ENCODE measurements around the gene EPAS1. TPM values are rescaled to one million over a fixed set of nuclear protein-coding genes. Genes with fewer than 3 reads are reported as not detected.

EPAS1 gene
- polyA plus RNA-seq, 2 of the 4 experiments (the other 2 are of a cell fraction) = 128 to 143 TPM

DNA sequence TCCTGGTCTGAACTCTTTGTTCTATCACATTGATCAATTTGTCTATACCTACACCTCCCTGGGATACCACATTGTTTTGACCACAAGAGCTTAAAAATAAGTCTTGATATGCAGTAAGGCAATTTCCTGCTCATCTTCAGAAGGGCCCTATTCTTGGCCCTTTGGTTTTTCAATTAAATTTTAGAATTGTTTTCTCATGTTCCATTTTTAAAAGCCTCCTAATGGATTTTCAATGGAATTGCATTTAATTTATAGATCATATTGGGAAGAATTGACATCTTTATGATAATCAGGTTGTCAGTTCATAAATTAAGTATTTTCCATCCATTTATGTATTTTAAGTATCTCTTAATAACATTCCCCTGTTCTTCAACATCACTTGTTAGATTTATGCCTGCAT is 47.6 kb upstream of the EPAS1 start:
- FAIRE-seq = no peak
- no peaks in the 10 kb centered on the region for H3K4me1 ChIP-seq
- ChIA-PET POLR2A (no interaction called here), CTCF (interaction anchor here (0.7 to 2.1 kb wide), 5 partner anchors 11 to 186 kb away, joined by 3 to 6 read pairs (median 4); no protein-coding TSS in a partner anchor)
- no peak for ATAC-seq
- H3K4me2 ChIP-seq = no peak overlapping the region
- no peak overlapping the region for H3K4me3 ChIP-seq
- H3K9me3 ChIP-seq = peaks cover 9% of the 10 kb centered on the region; the same call in 1 of the 3 replicates
- DNase-seq (ENCODE audit: low read depth in 1 of 2, low spot score in 1 of 2) = no peak
- TF ChIP-seq NPAS2 (CRISPR knock-in tag; IDR thresholded peaks at IDR 0.05; ENCODE audit: borderline replicate concordance) = no peak
- no peak for TF ChIP-seq TFCP2L1 (CRISPR knock-in tag; IDR thresholded peaks at IDR 0.05)
- TF ChIP-seq GATA3 (IDR thresholded peaks at IDR 0.05; ENCODE audit: borderline replicate concordance) = no peak
- TF ChIP-seq CHD2 (IDR thresholded peaks at IDR 0.05; ENCODE audit: low read length, partially characterized antibody) = no peak
- TF ChIP-seq MAFK (IDR thresholded peaks at IDR 0.05; ENCODE audit: partially characterized antibody) = no peak
- no peak for TF ChIP-seq RARB (CRISPR knock-in tag; IDR thresholded peaks at IDR 0.05)
- no peak for TF ChIP-seq FOSB (CRISPR knock-in tag; IDR thresholded peaks at IDR 0.05)
- TF ChIP-seq HOXA7 (CRISPR knock-in tag; IDR thresholded peaks at IDR 0.05) = no peak
- TF ChIP-seq EHF (CRISPR knock-in tag; IDR thresholded peaks at IDR 0.05) = no peak
- no peak for TF ChIP-seq BCL3 (IDR thresholded peaks at IDR 0.05)
- no peak for TF ChIP-seq POLR2AphosphoS2 (conservative IDR thresholded peaks at IDR 0.05; ENCODE audit: low read length)
- no peak for TF ChIP-seq CEBPB (IDR thresholded peaks at IDR 0.05)
- no peak for TF ChIP-seq NR3C1 (IDR thresholded peaks at IDR 0.05)
- no peak overlapping the region for H3K27ac ChIP-seq

DNA sequence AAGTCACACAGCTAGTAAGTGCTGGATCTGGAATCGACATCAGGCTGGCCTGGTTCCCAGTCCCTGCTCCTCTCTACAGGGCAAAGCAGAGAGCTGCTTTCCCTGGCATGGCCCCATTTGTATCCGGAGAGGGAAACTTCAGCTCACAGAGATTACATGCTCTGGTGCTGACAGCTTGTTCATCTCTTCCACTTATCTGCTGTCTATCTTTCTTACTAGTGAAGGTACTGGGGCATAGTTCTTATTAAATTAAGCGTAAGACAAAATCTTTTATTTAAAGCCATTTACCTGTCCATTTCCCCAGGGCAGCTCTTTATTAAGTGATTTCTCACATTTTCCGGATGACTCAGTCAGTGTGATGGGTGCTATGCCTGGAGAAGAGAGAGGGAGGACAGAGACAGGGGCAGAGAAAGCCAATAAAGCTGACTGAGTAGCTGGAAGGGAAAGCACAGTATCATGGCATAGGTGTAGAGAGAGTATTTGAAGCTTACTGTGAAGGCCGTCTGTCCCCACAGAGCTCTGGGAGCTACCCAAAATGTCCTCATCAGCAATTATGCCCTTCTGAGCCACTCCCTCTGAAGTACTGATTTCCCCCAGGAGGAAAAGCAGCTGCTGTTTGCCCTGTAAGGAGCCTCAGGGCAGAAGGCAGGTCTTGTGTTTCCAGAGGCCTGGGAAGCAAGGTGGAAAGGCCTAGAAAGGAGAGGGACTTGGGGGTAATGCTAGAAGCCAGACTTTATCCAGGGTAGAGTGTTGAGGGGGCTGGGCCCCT is 44.1 kb upstream of the EPAS1 start:
- WGBS (ENCODE audit: missing lambda C conversion rate) = 83% methylated on average over 5 of the region's 5 CpGs
- CTCF ChIA-PET = interaction anchor here (0.6 to 3.1 kb wide), 9 partner anchors 10 to 190 kb away, joined by 3 to 9 read pairs (median 3); no protein-coding TSS in a partner anchor
- H3K27ac ChIP-seq = peak overlapping the region in 1 of 2 experiments; percentile 54; a peak in 2 of 6 replicates
- H3K4me1 ChIP-seq = no peaks in the 10 kb centered on the region
- no peak overlapping the region for H3K4me2 ChIP-seq
- peak; percentile 21 to 44; a peak in 4 of 6 replicates for ATAC-seq
- TF ChIP-seq RCOR1 (IDR thresholded peaks at IDR 0.05; ENCODE audit: low read depth, low read length) = no peak
- peak; percentile 76 for TF ChIP-seq MAFK (IDR thresholded peaks at IDR 0.05; ENCODE audit: partially characterized antibody)
- no peak for TF ChIP-seq EHMT2 (IDR thresholded peaks at IDR 0.05; ENCODE audit: low read depth)
- TF ChIP-seq HOXB13 (CRISPR knock-in tag; IDR thresholded peaks at IDR 0.05; ENCODE audit: low read depth) = no peak
- no peak for FAIRE-seq
- POLR2A ChIA-PET = no interaction called here
- H3K4me3 ChIP-seq = no peak overlapping the region
- peaks cover 1% of the 10 kb centered on the region; the same call in 1 of the 3 replicates for H3K9me3 ChIP-seq
- no peak for DNase-seq (ENCODE audit: low read depth in 1 of 2, low spot score in 1 of 2)

- WGBS (ENCODE audit: missing lambda C conversion rate) = 60% methylated on average over 4 of the region's 4 CpGs
- ChIA-PET CTCF (interaction anchor here (0.8 to 3.1 kb wide), 4 partner anchors 10 to 40 kb away, joined by 3 to 9 read pairs (median 8); no protein-coding TSS in a partner anchor), POLR2A (no interaction called here)
- Histone ChIP-seq H3K4me2 (no peak overlapping the region), H3K9me3 (no peaks in the 10 kb centered on the region), H3K4me3 (no peak overlapping the region), H3K27ac (no peak overlapping the region), H3K4me1 (no peaks in the 10 kb centered on the region)
- TF ChIP-seq, protein P1, sequence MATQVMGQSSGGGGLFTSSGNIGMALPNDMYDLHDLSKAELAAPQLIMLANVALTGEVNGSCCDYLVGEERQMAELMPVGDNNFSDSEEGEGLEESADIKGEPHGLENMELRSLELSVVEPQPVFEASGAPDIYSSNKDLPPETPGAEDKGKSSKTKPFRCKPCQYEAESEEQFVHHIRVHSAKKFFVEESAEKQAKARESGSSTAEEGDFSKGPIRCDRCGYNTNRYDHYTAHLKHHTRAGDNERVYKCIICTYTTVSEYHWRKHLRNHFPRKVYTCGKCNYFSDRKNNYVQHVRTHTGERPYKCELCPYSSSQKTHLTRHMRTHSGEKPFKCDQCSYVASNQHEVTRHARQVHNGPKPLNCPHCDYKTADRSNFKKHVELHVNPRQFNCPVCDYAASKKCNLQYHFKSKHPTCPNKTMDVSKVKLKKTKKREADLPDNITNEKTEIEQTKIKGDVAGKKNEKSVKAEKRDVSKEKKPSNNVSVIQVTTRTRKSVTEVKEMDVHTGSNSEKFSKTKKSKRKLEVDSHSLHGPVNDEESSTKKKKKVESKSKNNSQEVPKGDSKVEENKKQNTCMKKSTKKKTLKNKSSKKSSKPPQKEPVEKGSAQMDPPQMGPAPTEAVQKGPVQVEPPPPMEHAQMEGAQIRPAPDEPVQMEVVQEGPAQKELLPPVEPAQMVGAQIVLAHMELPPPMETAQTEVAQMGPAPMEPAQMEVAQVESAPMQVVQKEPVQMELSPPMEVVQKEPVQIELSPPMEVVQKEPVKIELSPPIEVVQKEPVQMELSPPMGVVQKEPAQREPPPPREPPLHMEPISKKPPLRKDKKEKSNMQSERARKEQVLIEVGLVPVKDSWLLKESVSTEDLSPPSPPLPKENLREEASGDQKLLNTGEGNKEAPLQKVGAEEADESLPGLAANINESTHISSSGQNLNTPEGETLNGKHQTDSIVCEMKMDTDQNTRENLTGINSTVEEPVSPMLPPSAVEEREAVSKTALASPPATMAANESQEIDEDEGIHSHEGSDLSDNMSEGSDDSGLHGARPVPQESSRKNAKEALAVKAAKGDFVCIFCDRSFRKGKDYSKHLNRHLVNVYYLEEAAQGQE (IDR thresholded peaks at IDR 0.05) = no peak
- TF ChIP-seq, protein P2, sequence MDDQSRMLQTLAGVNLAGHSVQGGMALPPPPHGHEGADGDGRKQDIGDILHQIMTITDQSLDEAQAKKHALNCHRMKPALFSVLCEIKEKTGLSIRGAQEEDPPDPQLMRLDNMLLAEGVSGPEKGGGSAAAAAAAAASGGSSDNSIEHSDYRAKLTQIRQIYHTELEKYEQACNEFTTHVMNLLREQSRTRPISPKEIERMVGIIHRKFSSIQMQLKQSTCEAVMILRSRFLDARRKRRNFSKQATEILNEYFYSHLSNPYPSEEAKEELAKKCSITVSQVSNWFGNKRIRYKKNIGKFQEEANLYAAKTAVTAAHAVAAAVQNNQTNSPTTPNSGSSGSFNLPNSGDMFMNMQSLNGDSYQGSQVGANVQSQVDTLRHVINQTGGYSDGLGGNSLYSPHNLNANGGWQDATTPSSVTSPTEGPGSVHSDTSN (IDR thresholded peaks at IDR 0.05) = no peak
- TF ChIP-seq SMC3 (IDR thresholded peaks at IDR 0.05) (no peak), JUNB (IDR thresholded peaks at IDR 0.05) (no peak), MAFK (IDR thresholded peaks at IDR 0.05; ENCODE audit: partially characterized antibody) (no peak), RNF2 (IDR thresholded peaks at IDR 0.05; ENCODE audit: borderline replicate concordance, low read depth) (no peak), CEBPB (IDR thresholded peaks at IDR 0.05) (no peak), JUN (IDR thresholded peaks at IDR 0.05) (no peak), ESRRA (IDR thresholded peaks at IDR 0.05; ENCODE audit: borderline replicate concordance, low read length) (no peak)
- TF ChIP-seq, protein P3, sequence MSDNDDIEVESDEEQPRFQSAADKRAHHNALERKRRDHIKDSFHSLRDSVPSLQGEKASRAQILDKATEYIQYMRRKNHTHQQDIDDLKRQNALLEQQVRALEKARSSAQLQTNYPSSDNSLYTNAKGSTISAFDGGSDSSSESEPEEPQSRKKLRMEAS (IDR thresholded peaks at IDR 0.05) = no peak
- FAIRE-seq (no peak), ATAC-seq (no peak), DNase-seq (ENCODE audit: low read depth in 1 of 2, low spot score in 1 of 2) (no peak)
These were observed 42.7 kb upstream of the EPAS1 start for GRCh38 chr2:46254474-46254873.
